HG03460 (cell line): Measurements from ENCODE around the gene CLASP1.
A peak's percentile ranks its signal among the peaks of the same experiment; 100 is the strongest.

ENCODE experiments used
- ATAC-seq: cut with Tn5 transposase; IDR thresholded peaks from one replicate; pipeline ENCODE4 v1.9.1; 2021; ENCODE audit not compliant: unreplicated experiment

CLASP1 gene

DNA sequence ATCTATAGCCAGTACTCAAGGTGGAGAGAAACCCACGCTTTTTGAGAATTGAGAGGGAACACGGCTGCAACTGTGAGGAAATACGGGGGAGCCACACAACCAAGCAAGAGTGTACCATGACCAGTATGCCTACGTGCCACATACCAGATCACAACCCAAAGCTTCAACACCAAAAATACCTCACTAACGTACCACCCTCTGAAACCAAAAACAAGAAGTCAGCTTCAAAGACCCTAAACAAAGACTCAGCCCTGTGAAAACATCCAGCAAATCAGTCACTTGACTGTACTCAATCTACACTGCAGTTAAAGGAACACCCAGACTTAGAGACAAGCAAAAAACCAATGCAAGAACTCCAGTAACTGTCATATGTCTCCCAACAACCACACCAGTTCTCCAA is 101.6 kb downstream of the CLASP1 start:
- ATAC-seq: no peak

DNA sequence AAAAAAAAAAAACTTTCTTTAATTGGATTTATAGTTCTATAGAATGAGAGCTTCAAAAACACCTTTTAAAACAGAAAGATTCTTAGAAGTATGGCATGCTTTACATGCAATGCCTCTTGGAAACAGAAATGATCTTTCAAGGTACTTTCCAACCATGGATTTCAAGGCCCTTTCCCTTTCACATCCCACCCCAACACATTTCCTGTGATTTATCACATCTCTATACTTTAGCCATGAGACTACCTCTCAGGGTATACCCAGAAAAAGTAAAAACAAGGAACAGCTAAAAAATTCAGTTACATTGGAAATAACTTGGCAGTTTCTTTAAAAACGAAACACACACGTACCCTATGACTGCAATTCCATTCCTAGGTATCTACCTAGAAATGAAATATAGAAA is 103.3 kb downstream of the CLASP1 start:
- ATAC-seq: no peak

DNA sequence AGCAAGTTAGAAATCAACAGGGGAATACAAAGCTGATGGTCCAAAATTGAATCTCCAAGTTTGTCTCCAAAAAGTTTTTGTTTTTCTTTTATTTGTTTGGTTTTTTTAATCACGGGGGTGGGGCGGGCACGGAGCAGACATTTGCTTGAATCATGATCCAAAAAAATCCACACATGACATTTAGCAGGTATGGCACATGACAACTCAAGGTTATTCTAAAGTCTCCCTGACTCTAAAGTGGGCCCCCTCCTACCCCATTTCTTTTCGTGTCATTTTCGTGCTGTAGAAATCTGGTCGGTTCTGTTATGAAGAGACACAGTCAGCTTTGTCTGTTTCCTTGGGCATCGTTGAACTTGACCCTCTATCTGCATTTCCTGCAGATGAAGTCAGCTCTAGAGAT is 104.0 kb downstream of the CLASP1 start:
- ATAC-seq: no peak

DNA sequence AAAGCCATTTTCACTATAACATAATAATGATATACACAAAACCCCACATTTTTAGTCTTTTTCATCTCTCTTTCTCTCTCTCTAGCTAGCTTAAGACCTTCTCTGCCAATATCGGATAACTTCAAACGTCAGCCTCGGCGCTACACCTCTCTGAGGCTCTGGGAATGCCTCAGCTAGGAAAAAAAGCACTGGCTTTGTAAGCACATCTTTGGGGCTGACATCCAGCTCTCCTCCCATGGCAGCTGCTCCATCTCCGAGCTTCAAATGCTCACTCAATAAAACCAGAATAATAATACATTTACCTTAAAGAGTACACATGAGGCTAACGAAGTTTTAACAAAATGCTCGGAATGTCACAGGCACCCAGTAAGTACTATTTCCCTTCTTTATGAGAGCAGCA is 107.8 kb downstream of the CLASP1 start:
- no peak for ATAC-seq

GRCh38 chr2:121539750-121540469 is 109.4 kb downstream of the CLASP1 start:
- ATAC-seq: no peak

DNA sequence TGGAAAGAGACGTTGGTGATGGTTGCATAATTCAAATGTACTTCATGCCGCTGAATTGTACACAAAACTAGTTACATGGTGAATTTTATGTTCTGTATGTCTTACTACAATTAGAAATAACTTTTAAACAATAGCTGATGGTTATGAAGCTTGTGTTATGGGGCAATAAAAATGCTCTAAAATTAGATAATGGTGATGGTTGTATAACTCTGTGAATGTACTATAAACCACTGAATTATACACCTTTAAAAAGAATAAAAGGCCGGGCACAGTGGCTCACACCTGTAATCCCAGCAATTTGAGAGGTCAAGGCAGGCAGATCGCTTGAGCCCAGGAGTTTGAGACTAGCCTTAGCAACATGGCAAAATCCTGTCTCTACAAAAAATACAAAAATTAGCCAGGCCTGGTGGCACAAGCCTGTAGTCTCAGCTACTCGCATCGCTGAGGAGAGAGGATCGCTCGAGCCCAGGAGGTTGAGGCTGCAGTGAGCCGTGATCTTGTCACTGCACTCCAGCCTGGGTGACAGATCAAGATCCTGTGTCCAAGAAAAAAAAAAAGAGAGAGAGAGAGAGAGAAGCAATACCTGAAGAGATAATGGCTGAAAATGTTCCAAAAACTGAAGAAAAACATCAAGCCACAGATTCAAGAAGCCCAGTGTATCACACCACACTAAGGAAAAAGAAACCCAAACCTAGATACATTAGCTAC is 112.3 kb downstream of the CLASP1 start:
- no peak for ATAC-seq

- no peak for ATAC-seq
Measured at GRCh38 chr2:121536347-121536746, 112.9 kb downstream of the CLASP1 start.

DNA sequence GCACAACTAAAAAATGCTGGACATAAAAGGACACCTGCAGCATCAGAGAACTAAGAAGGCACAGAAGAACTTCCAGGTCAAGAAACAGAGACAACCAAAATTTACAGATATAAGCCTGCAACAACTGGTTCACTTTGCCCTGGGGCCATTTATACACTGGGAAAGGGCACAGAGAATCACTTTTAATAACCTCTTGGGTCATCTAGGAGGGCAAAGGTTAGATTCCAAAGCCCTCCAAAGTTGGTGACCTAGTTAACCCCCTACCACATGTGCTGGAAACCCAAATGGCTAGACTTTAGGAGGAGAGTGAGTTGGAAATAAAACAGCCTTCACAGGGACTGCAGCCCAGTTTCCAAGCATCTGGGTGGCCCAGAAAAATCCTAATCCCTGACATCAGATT is 115.3 kb downstream of the CLASP1 start:
- no peak for ATAC-seq

DNA sequence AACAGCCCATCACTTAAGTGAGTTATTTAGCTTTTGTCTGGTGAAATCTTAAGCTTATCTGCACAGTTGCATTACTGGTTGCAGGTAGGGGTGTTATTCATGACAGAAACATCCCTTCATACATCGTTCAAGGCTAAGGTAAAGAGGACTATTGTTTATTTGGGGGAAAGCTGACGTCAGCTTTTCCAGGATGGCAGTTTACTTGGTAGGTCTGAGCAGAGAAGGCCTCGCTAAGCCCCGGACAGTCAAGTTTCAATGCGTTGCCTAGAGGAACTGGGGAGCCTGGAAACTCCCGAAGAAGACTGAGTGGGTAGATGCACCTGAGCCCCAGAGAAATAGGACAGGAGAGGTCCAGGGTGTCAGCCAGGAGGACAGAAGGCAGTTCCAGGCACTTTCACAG is 116.4 kb downstream of the CLASP1 start:
- ATAC-seq: no peak

DNA sequence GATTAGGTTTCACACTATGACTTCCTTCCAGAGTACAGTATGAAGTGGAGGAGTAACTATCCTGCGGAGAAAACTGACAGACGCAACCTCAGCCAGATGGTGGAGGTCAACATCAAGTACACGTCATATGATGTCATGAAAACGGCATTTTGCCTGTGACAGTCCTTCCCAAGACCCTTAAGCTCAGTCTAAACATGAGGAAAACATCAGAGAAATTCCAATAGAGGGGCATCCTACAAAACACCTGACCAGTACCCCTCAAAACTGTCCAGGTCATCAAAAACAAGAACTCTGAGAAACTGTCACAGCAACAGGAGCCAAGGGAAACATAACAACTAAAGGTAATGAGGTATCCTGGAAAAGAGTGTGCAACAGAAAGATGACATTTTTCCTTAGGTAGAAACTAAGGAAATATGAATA is 116.9 kb downstream of the CLASP1 start:
- ATAC-seq: no peak

GRCh38 chr2:121530212-121530705 is 119.0 kb downstream of the CLASP1 start:
- ATAC-seq: peak; percentile 61

GRCh38 chr2:121529439-121530211 is 119.6 kb downstream of the CLASP1 start:
- peak; percentile 4 for ATAC-seq

- no peak for ATAC-seq
Measured at GRCh38 chr2:121527009-121527682, 122.1 kb downstream of the CLASP1 start.

- ATAC-seq: no peak
Measured at GRCh38 chr2:121524685-121525425, 124.4 kb downstream of the CLASP1 start.

DNA sequence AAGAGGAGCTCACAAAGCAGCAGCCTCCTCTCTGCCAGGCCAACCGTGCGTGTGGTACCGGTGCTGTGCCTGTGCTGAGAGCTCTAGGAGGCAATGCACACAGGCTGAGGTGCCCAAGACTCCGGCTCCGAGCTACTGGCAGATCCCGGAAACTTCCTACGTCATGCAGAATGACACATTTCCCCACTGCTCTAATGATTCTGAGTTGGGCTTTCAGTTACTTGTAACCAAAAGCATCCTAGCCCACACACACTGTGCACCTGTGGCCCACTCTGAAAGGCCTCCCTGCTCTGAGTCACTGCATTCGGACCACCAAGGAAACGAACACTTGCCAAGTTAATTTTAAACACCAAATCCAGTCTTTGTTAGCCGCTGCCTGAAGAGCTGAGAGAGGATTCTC is 127.9 kb downstream of the CLASP1 start:
- no peak for ATAC-seq

GRCh38 chr2:121520641-121520994 is 128.6 kb downstream of the CLASP1 start:
- no peak for ATAC-seq

- ATAC-seq: no peak
Measured at GRCh38 chr2:121519732-121520640, 129.3 kb downstream of the CLASP1 start.

GRCh38 chr2:121519153-121519552 is 130.1 kb downstream of the CLASP1 start:
- ATAC-seq: no peak

DNA sequence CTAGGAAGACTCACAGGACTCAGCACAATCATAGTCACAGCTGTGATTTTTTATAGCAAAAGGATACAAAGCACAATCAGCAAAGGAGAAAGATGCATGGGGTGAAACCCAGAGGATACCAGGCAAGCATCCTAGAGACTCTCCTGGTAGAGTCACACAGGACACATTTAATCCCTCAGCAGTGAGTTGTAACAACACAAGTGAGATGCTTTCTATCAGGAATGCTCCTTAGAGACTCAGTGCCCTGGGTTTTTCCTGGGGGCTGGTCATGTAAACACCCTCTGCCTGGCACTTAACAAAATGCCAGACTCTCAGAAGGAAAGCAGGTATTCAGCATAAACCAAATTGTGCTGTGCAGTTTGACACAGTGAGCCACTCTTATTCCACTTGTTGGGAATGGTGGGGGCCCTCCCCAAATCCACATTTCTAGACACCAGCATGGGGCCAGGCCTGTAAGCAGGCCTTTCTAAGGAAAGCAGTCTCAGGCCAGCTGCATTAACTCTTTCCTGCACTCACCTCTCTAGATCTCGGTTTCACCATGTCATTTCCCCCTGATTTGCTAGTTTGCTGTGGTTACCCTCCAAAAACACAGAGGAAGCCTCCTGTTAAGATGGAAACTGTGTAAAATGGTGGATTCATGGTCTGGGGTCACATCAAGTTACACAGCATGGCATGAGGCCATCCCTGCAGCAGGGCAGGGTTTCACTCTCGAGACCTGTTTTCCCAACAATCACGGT is 135.5 kb downstream of the CLASP1 start:
- no peak for ATAC-seq
